K562 treated with DMSO at 1 percent for 4 hours (cell line): Measurements from ENCODE around the gene ZNF768. TPM values are rescaled to one million over a fixed set of nuclear protein-coding genes. Genes with fewer than 3 reads are reported as not detected.

Source experiments
- total RNA-seq: library from RNA; unstranded; fragments of 300-600 nt; gene quantifications from 2 replicates; pipeline ENCODE4 v1.2.3, GENCODE V29; 2022; ENCODE audit not compliant: insufficient read depth

The ZNF768 gene
- total RNA-seq, result 64.8 and 75.1 TPM in 2 replicates

DNA sequence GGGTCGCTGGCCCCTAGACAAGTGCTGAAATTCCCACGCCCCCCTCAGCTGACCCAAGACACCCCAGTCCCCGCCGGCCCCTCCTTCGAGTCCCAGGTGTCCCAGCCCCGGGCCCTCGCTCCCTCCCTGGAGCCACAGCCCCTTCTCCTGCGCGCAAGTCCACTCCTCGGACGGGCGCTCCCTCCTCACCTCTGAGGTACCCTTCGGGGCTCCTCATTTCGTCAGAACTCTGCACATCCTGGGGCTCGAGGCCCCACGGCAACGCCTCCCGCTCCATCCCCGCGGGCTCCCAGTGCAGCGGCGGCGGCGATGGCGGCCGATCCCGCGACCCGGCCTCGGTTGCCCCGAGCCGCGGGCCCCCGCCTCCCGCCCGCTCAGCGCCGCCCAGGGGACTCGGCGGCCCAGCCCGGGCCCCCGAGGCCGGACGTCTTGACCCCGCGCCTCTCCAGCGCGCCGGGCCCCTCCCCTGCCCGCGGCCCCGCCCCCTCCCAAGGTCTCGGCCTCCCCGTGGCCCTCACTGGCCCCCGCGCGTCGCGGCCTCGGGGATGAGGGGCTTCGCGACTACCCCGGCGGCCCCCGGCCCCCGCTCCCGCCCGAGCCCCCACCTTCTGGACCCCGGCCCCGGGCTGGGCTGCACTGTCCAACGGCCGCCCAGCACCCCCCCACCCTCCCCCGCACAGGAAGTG is at the start of gene ZNF768:
Gene ZNF768, minus strand, starts transcription at position 430 of the 686 bp plus-strand sequence. Its CDS starts 153 bp downstream, at position 277.

DNA sequence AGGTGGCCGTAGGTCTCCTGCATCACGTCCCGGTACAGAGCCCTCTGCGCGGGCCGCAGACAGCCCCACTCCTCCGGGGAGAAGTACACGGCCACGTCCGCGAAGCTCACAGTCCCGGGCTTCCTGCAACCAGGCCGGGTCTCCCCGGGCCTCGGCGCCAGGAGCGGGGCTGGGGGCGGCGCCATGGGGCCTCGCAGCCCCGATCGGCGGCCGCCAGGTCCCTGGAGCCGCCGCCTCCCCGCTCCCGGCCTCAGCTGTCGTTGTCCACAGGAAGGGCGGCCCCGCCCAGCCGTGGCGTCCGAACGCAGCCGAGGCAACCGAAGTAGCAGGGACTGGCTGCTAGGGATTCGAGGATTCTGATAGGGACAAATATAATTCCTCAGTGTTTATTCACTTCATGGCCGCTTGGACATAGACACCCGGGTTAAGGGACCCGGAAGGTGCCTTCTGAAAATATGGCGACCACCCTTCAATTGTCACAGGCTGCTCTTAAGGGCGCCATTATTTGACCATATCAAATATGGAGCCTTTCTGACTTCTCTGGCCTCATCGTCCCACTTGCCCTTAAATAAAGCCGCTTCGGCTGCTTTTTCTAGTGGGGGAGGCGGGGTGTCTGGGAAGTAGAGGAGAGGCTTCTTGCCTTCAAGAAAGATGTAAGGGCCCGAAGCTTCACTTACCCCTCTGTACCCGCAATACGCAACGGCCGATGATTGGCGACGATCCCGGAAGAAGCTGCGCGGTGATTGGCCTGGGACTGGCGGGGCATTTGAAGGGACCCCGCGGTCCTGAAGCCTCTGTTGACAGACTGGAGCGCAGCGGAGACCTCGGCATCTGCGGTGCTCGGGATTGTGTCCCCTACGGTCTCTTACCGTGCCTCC is 45.3 kb upstream of the ZNF768 start, which contains the start of gene ZNF688:
Gene ZNF688, minus strand, starts transcription at position 270 of the 878 bp plus-strand sequence. Its CDS starts 85 bp downstream, at position 185.

GRCh38 chr16:30557957-30558788 is 31.8 kb upstream of the ZNF768 start, which contains the start of gene ZNF764:
TSS of gene ZNF764 (minus strand) at chr16:30558374. CDS start at chr16:30558182, 192 bp downstream.

GRCh38 chr16:30534368-30535105 is 8.2 kb upstream of the ZNF768 start, which contains the start of gene ZNF747:
TSS of gene ZNF747 (minus strand) at chr16:30534858. CDS start at chr16:30534679, 179 bp downstream.

Other genes starting within 250 kb of the ZNF768 start
- 25.6 and 32.0 TPM in 2 replicates for gene CD2BP2, start 171.3 kb downstream of the ZNF768 start, total RNA-seq
- 44.5 and 53.6 TPM in 2 replicates for gene TBC1D10B, start 156.1 kb downstream of the ZNF768 start, total RNA-seq
- gene MYL11, start 151.8 kb downstream of the ZNF768 start, total RNA-seq, result not detected in 2 replicates
- gene SEPTIN1, start 144.0 kb downstream of the ZNF768 start, total RNA-seq, result 1.9 and 2.4 TPM in 2 replicates
- gene ZNF48, start 131.1 kb downstream of the ZNF768 start, total RNA-seq, result 5.8 and 10.6 TPM in 2 replicates
- gene ZNF771, start 119.0 kb downstream of the ZNF768 start, total RNA-seq, result 9.1 and 10.3 TPM in 2 replicates
- gene DCTPP1, start 96.5 kb downstream of the ZNF768 start, total RNA-seq, result 49.1 and 53.8 TPM in 2 replicates
- gene SEPHS2, start 80.7 kb downstream of the ZNF768 start, total RNA-seq, result 72.3 and 75.1 TPM in 2 replicates
- not detected in 2 replicates for gene ITGAL, start 53.8 kb downstream of the ZNF768 start, total RNA-seq
- gene ZNF747, start 8.3 kb upstream of the ZNF768 start, total RNA-seq, result 0.63 and 1.3 TPM in 2 replicates
- gene ZNF764, start 31.8 kb upstream of the ZNF768 start, total RNA-seq, result 3.2 and 6.6 TPM in 2 replicates
- gene ZNF688, start 45.1 kb upstream of the ZNF768 start, total RNA-seq, result 3.4 and 5.0 TPM in 2 replicates
- 4.2 and 5.2 TPM in 2 replicates for gene ZNF785, start 59.1 kb upstream of the ZNF768 start, total RNA-seq
- gene ZNF689, start 83.8 kb upstream of the ZNF768 start, total RNA-seq, result 10.6 and 11.7 TPM in 2 replicates
- 55.6 and 57.7 TPM in 2 replicates for gene PRR14, start 124.4 kb upstream of the ZNF768 start, total RNA-seq
- 53.4 and 54.9 TPM in 2 replicates for gene FBRS, start 131.9 kb upstream of the ZNF768 start, total RNA-seq
- gene SRCAP, start 172.6 kb upstream of the ZNF768 start, total RNA-seq, result 31.6 and 38.1 TPM in 2 replicates
- gene PHKG2, start 221.9 kb upstream of the ZNF768 start, total RNA-seq, result 49.9 and 50.4 TPM in 2 replicates
- 8.3 and 10.7 TPM in 2 replicates for gene CFAP119, start 235.5 kb upstream of the ZNF768 start, total RNA-seq
- 59.0 and 76.4 TPM in 2 replicates for gene RNF40, start 235.8 kb upstream of the ZNF768 start, total RNA-seq